ENCODE results near the gene ANKRD60.

The ANKRD60 gene

DNA sequence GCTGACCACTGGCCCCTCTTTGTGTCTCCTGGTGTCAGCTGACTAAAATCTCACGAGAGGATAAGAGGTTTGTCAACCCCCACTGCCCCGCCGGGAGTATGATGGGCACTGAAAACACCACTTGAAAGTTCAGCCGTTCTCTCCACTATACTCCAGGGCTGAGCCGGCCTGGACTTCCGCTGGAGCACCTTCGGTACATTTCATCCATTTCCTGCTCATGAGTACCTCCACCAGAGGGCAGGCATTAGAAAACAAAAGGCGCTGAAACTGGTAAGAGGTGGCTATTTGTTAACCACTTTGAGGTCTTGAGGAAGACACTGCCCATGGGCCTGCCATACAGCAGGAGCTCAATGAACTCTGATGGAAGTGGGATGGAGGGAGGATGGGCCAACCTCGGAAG is 17.9 kb upstream of the ANKRD60 start:
- H2AFZ ChIP-seq (ENCODE audit: low read depth, low read length): no peak overlapping the region
- H3K9ac ChIP-seq (ENCODE audit: low read length): no peak overlapping the region
- no peak overlapping the region for H3K27ac ChIP-seq (ENCODE audit: low read length)
- H3K4me2 ChIP-seq (ENCODE audit: low read length): no peak overlapping the region
- no peaks in the 10 kb centered on the region for H4K20me1 ChIP-seq (ENCODE audit: insufficient read depth, low read length)
- no peaks in the 10 kb centered on the region for H3K9me3 ChIP-seq (ENCODE audit: insufficient read depth, low read length)
- no peak for TF ChIP-seq EZH2phosphoT487 (IDR thresholded peaks at IDR 0.05; ENCODE audit: low read depth)
- TF ChIP-seq, protein P1, sequence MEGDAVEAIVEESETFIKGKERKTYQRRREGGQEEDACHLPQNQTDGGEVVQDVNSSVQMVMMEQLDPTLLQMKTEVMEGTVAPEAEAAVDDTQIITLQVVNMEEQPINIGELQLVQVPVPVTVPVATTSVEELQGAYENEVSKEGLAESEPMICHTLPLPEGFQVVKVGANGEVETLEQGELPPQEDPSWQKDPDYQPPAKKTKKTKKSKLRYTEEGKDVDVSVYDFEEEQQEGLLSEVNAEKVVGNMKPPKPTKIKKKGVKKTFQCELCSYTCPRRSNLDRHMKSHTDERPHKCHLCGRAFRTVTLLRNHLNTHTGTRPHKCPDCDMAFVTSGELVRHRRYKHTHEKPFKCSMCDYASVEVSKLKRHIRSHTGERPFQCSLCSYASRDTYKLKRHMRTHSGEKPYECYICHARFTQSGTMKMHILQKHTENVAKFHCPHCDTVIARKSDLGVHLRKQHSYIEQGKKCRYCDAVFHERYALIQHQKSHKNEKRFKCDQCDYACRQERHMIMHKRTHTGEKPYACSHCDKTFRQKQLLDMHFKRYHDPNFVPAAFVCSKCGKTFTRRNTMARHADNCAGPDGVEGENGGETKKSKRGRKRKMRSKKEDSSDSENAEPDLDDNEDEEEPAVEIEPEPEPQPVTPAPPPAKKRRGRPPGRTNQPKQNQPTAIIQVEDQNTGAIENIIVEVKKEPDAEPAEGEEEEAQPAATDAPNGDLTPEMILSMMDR (IDR thresholded peaks at IDR 0.05; ENCODE audit: low read depth, low read length): peak; percentile 47
- H3K27me3 ChIP-seq (ENCODE audit: low read depth, low read length): no peaks in the 10 kb centered on the region
- no peaks in the 10 kb centered on the region for H3K79me2 ChIP-seq (ENCODE audit: low read length)
- no peak overlapping the region for H3K4me3 ChIP-seq (ENCODE audit: low read length)
- H3K36me3 ChIP-seq (replicated peaks; ENCODE audit: low read depth, low read length): peaks cover 7% of the 10 kb centered on the region
- peaks cover 14% of the 10 kb centered on the region for H3K4me1 ChIP-seq (ENCODE audit: low read length)

DNA sequence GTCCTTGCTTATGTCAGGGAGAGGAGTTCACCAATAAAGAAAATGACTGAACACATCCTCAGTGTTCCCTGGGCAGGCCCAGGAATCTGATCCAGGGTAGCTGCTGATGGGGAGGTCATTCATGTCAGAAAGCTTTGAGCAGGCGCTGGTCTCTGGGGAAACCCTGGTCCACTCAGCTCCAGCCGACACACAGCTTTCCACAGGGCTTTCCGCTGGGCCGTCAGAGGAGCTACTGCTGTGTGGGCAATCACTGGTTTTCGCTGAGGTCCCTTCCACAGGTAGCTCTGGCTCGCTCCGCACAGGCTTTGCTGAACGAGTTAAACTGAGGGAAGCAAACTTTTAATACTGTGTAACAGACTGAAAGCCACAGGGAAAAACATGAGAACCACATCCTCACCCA is 17.5 kb upstream of the ANKRD60 start:
- Histone ChIP-seq H3K4me3 (ENCODE audit: low read length) (no peak overlapping the region), H3K9ac (ENCODE audit: low read length) (no peak overlapping the region), H3K9me3 (ENCODE audit: insufficient read depth, low read length) (no peaks in the 10 kb centered on the region), H3K4me2 (ENCODE audit: low read length) (no peak overlapping the region), H3K4me1 (ENCODE audit: low read length) (peaks cover 14% of the 10 kb centered on the region), H2AFZ (ENCODE audit: low read depth, low read length) (no peak overlapping the region), H3K27me3 (ENCODE audit: low read depth, low read length) (no peaks in the 10 kb centered on the region), H4K20me1 (ENCODE audit: insufficient read depth, low read length) (no peaks in the 10 kb centered on the region), H3K27ac (ENCODE audit: low read length) (no peak overlapping the region), H3K36me3 (replicated peaks; ENCODE audit: low read depth, low read length) (peaks cover 7% of the 10 kb centered on the region), H3K79me2 (ENCODE audit: low read length) (no peaks in the 10 kb centered on the region)
- TF ChIP-seq, protein P1 (IDR thresholded peaks at IDR 0.05; ENCODE audit: low read depth, low read length): no peak
- TF ChIP-seq EZH2phosphoT487 (IDR thresholded peaks at IDR 0.05; ENCODE audit: low read depth): no peak

DNA sequence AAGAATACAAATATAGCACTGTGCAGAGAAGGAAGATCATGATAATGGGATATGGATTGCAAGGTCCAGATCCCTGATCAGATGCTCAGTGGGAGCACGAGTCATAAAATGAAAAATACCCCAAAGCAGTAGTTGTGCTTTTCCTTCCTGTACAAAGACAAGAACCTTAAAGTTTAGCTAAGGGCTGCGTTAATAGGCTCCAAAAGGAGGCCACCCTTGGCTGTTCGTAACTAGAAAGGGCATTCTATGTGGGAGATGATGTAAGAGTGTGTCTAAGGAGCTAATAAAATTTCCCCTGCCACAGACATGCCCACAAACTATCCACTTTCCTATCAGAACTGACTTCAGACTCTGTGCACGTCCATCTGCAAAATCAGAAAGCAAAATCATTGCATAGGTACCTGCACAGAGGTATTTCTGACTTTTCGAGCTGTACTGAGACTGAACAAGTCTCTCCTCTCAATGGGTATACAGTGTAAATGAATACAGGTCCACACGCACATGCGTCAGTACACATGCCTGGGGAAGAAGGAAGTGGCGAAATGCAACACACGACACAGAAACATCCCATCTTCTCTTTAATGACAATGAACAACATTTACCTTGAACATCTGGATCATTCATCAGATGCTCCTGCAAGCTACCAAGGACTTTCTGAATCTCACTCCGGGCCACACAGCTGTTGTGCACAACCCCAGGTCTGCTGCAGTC is 16.9 kb upstream of the ANKRD60 start:
- TF ChIP-seq EZH2phosphoT487 (IDR thresholded peaks at IDR 0.05; ENCODE audit: low read depth): no peak
- TF ChIP-seq, protein P1 (IDR thresholded peaks at IDR 0.05; ENCODE audit: low read depth, low read length): no peak
- Histone ChIP-seq H3K27ac (ENCODE audit: low read length) (no peak overlapping the region), H3K36me3 (replicated peaks; ENCODE audit: low read depth, low read length) (peaks cover 7% of the 10 kb centered on the region), H3K4me3 (ENCODE audit: low read length) (no peak overlapping the region), H3K4me2 (ENCODE audit: low read length) (no peak overlapping the region), H3K79me2 (ENCODE audit: low read length) (no peaks in the 10 kb centered on the region), H2AFZ (ENCODE audit: low read depth, low read length) (no peak overlapping the region), H3K27me3 (ENCODE audit: low read depth, low read length) (no peaks in the 10 kb centered on the region), H4K20me1 (ENCODE audit: insufficient read depth, low read length) (no peaks in the 10 kb centered on the region), H3K4me1 (ENCODE audit: low read length) (peaks cover 14% of the 10 kb centered on the region), H3K9me3 (ENCODE audit: insufficient read depth, low read length) (no peaks in the 10 kb centered on the region), H3K9ac (ENCODE audit: low read length) (no peak overlapping the region)

DNA sequence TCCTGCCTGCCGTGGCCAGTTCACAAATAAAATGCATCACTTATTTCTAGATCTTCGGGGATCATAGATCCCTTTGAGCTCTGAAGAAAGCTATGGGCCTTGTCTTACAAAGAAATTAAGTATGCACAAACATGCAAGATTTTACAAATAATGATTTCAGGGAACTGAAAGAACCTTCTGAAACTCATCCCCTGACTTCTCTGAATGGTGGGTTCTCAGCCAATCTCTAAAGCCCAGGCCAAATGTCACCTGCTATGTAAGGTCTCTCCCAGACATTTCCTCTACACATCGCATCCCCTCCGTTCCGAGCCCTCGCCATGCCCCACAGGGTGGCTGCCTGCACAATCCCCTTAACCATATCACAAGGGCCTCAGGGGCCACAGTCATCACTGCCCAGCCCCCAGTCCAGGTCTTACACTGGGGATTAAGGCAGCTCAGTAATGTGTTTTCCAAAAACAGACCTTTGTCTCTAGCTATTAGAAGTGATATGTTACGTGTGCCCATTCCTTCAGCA is 16.1 kb upstream of the ANKRD60 start:
- peak overlapping the region; percentile 15; the same call in 1 of the 2 replicates for H3K4me2 ChIP-seq (ENCODE audit: low read length)
- no peaks in the 10 kb centered on the region for H3K27me3 ChIP-seq (ENCODE audit: low read depth, low read length)
- no peaks in the 10 kb centered on the region for H4K20me1 ChIP-seq (ENCODE audit: insufficient read depth, low read length)
- no peaks in the 10 kb centered on the region for H3K9me3 ChIP-seq (ENCODE audit: insufficient read depth, low read length)
- H3K36me3 ChIP-seq (replicated peaks; ENCODE audit: low read depth, low read length): peaks cover 7% of the 10 kb centered on the region
- H3K9ac ChIP-seq (ENCODE audit: low read length): no peak overlapping the region
- no peaks in the 10 kb centered on the region for H3K79me2 ChIP-seq (ENCODE audit: low read length)
- H3K27ac ChIP-seq (ENCODE audit: low read length): no peak overlapping the region
- H2AFZ ChIP-seq (ENCODE audit: low read depth, low read length): no peak overlapping the region
- peaks cover 14% of the 10 kb centered on the region for H3K4me1 ChIP-seq (ENCODE audit: low read length)
- TF ChIP-seq, protein P1 (IDR thresholded peaks at IDR 0.05; ENCODE audit: low read depth, low read length): no peak
- TF ChIP-seq EZH2phosphoT487 (IDR thresholded peaks at IDR 0.05; ENCODE audit: low read depth): no peak
- no peak overlapping the region for H3K4me3 ChIP-seq (ENCODE audit: low read length)

Measured in OCI-LY3 (cell line).